SH-SY5Y (cell line): Measurements from ENCODE around the gene PLCD1.

Experiments used
- GATA2 ChIP-seq: IDR thresholded peaks from 2 replicates; pipeline ENCODE4 v1.6.1; 2011; ENCODE audit warnings: mild to moderate bottlenecking, low read depth, low read length
- GATA3 ChIP-seq: IDR thresholded peaks from 2 replicates; pipeline ENCODE4 v1.6.1; 2011; ENCODE audit warnings: low read depth, mild to moderate bottlenecking, low read length, moderate library complexity

DNA sequence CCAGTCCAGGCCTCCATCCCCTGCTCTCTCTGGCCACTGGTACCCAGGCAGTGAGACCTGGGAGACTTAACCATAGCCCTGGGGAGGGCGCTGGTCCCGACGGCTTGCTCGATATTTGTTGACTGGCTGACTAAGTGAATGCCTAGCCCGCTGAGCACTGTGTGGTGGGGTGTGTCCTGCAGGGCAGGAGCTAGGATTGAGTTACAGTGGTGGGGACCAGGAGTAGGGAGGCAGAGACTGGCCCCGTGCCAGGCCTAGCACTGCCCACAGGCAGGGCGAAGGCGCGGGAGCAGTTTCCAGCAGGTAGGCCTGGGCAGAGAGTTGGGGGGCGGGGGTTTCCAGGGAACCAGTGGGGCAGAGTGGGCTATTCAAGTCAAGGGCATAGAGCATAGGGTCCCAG lies 38.9 kb downstream of the PLCD1 start, which contains the start of gene VILL:
- TF ChIP-seq GATA2 (no peak), GATA3 (no peak)
